Stimulated activated CD4-positive, alpha-beta T cell treated with anti-CD3 and anti-CD28 coated beads, Interleukin-4, amount 100 ng/mL, for 24 hours (primary cell): Measurements from ENCODE around the gene MRPL43.

Experiments used
- DNase-seq: peaks from one replicate; pipeline ENCODE4 v3.0.0-alpha.2; 2020

MRPL43 gene

DNA sequence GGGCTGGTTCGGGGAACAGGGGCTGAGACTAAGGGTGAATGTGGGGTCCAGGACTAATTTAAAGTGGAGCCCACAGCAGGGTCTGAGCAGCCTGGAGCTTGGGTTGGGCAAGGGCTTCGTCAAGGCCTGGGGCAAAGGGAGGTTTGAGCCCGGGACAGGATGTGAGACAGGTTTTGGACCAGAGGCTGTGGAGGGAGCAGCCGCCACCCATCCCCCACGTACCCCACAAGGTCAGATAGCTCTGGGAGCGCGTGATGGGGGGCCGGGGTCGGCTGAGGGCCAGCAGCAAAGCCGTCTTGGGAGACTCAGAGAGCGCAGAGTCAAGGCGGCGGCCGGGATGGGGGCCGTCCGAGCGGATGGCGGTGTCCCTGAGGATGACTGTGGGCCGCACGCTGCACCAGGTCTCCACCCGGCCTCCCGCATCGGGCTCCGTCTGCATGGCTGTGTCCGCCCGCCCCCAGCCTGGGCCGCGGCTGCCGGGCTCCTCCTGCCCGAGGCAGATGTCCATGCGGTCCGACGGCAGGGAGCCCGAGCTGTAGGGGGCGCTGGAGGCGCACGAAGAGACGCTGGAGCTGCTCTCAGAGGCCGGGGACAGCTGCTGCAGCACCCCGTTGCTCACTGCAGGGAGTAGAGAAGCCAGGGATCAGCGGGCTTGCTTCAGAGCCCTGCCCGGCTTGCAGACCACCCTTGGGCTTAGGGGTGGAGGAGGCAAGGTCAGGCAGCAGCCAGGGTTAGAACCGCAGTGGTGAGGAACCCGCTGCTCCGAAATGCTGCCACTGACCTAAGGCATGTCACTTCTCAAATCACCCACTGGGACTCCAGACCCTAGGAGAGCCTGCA lies 31.5 kb upstream of the MRPL43 start:
- peak; percentile 79 for DNase-seq

DNA sequence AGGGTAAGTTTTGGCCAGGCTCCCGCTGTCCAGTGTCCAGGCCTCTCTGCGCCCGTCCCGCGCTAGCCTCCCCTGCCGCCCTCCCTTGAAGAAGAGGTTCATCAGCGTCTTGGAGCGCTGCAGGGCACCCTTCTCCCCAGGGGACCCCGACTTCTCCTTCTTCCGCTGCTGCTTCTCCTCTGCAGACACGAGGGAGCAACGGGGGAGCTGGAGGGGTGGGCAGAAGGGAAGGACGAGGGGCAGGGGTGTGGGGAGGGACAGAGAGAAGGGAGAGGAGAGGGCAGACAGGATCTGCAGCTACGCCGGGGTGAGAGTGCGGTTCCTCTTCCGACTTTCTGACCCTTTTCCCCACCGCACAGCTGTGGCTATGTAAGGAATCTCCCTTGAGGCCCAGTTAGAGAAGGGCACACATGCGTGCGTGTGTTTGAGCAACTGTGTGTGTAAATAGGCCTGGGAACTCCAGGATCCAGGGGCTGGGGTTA lies 30.9 kb upstream of the MRPL43 start:
- no peak for DNase-seq

GRCh38 chr10:101016814-101017213 lies 29.5 kb upstream of the MRPL43 start:
- DNase-seq = no peak

DNA sequence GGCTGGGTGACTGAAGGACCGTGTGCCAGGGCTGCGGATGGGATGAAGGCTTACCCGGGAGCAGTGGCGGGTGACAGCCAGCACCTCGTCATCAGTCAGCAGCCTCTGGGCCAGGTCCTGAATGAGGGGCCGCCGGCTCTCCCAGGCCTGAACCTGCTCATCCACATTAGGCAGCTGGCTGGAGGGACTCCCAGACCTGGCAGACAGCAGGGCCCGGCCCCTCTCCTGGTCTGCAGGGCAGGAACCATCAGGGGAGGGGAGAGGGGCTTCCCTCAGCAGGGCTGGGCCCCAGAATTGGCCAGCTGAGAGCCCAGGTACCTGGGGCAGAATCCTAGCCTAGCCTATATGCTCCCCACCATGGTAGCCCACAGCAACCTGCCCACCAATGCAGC lies 28.3 kb upstream of the MRPL43 start:
- DNase-seq = no peak

- peak; percentile 41 for DNase-seq
Measured at GRCh38 chr10:101014966-101015581, 27.8 kb upstream of the MRPL43 start.

DNA sequence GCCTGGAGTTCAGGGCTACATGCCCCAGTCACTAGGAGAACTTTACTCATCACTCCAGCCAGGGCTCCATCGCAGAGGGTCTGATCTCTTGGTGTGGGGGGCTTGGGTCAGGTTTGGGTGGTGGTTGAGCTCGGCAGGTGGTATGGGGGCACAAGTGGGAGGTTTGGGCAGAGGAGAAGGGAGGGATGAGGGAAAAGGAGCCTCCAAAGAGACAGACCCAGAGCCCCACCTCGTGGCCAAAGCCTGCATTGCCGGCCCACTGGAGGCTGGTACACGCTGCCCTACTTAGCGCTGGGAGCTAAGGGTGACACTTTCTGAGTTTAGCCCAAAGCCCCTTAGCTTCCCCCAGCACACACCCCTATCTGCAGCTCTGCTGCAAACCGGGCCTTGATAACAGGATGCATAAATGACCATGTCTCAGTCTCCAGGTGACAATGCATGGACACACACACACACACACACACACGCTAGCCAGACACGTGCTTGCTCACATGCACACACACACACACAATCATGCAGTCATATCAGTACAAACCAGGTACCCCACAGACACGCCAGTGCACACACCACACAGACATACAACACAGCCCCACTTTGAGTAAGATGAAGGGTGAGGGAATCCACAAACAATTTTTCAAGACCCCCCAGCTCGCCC lies 27.1 kb upstream of the MRPL43 start:
- peak; percentile 78 for DNase-seq

GRCh38 chr10:101013365-101013825 lies 26.1 kb upstream of the MRPL43 start:
- DNase-seq = no peak

- DNase-seq = peak; percentile 84
Measured at GRCh38 chr10:101012525-101013364, 25.4 kb upstream of the MRPL43 start.

- DNase-seq = no peak
Measured at GRCh38 chr10:101011517-101012423, 24.5 kb upstream of the MRPL43 start.

DNA sequence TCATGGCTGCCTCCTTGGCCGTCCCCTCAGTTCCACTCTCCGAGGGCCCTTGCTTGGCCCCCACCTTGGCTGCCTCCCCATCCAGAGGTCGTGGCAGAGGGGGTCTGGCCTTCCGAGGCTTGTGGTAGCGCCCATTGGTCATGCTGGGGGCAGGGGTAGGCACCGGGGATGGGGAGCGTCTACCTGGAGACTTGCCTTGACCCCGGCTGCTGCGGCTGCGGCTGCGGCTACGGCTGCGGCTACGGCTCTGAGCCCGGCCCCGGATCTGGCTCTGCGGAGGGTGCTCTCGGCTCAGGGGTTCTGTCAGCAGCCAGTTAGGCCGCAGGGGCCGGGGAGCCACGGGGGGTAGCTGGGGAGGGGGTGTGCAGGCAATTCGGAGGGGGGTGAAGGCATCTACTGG lies 23.0 kb upstream of the MRPL43 start:
- DNase-seq = no peak

- DNase-seq = no peak
Measured at GRCh38 chr10:101008823-101009423, 21.6 kb upstream of the MRPL43 start.

- DNase-seq = no peak
Measured at GRCh38 chr10:101007915-101008822, 20.9 kb upstream of the MRPL43 start.

DNA sequence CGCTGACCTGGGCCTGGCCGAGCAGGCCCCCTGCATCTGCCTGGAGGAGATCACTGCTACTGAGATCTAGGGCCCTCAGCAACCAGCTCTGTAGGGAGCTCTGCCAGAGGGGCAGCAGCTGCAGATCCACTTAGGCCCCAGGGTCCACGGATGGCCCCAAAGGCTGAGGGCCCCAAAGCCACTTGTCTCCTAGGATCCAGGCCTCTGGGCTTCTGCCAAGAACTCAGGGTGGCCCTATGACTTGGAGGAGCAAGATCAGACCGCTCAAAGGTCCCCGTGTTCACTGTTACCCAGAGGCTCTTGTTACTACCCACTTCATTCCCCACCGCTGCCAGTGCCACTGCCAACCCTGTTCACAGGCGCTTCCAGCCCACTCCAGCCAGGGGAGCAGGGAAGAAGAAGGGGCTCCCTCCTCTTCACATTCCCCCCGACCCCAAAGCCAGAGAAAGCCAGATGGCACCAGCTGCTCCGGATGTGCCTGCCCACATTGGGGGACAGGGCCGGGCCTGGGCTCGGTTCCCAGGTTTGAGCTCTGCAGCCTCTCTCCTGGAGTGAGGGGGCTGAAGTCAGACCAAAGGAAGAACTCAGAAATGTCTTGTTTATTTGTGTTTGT lies 19.9 kb upstream of the MRPL43 start:
- DNase-seq = no peak

DNA sequence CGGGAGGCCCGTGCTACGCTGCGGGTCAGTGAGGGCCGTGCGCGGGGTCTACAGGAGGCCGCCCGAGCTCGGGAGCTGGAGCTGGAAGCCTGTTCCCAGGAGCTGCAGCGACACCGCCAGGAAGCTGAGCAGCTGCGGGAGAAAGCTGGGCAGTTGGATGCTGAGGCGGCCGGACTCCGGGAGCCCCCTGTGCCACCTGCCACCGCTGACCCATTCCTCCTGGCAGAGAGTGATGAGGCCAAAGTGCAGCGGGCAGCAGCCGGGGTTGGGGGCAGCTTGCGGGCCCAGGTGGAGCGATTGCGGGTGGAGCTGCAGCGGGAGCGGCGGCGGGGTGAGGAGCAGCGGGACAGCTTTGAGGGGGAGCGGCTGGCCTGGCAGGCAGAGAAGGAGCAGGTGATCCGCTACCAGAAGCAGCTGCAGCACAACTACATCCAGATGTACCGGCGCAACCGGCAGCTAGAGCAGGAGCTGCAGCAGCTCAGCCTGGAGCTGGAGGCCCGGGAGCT lies 19.3 kb upstream of the MRPL43 start:
- no peak for DNase-seq

DNA sequence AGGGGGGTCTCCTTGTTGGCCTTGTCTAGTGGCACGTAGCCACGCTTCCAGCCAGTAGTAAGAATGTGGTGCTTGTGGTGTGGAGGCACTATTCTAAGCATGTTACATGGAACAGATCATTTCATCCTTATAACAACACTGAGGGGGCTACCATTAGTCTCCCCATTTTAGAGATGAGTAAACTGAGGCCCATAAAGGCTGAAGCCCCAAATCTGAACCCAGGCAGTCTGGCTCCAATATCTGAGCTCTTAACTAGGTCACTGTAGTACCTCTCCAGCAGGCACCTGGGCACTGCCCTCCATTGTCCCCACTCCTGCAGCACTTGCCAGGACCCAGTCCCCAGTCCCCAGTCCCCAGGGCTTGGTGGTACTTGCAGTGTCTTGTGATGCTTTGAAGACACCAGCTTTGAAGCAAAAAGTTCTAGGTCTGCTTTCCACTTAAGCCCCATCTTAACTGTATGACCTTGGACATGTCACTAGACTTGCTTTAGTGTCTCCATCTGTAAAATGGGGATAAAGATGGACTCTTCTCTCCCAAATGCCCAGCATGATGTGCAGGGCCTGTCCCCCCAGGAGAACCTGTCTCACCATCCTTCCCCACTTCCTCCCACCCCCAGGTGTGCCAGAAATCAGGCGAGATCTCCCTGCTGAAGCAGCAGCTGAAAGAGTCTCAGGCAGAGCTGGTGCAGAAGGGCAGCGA lies 18.7 kb upstream of the MRPL43 start:
- no peak for DNase-seq

- no peak for DNase-seq
Measured at GRCh38 chr10:101005361-101005760, 18.1 kb upstream of the MRPL43 start.

DNA sequence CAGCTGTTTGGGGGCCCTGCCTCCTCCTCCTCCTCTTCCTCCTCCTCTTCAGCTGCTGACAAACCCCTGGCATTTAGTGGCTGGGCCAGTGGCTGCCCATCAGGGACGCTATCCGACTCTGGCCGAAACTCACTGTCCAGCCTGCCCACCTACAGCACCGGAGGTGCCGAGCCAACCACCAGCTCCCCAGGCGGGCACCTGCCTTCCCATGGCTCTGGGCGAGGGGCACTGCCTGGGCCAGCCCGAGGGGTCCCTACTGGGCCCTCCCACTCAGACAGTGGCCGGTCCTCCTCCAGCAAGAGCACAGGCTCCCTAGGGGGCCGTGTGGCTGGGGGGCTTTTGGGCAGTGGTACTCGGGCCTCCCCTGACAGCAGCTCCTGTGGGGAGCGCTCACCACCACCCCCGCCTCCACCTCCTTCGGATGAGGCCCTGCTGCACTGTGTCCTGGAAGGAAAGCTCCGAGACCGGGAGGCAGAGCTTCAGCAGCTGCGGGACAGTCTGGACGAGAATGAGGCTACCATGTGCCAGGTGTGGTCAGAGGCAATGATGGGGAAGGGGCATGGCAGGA lies 16.4 kb upstream of the MRPL43 start:
- DNase-seq = no peak

GRCh38 chr10:101002456-101002855 lies 15.2 kb upstream of the MRPL43 start:
- no peak for DNase-seq

DNA sequence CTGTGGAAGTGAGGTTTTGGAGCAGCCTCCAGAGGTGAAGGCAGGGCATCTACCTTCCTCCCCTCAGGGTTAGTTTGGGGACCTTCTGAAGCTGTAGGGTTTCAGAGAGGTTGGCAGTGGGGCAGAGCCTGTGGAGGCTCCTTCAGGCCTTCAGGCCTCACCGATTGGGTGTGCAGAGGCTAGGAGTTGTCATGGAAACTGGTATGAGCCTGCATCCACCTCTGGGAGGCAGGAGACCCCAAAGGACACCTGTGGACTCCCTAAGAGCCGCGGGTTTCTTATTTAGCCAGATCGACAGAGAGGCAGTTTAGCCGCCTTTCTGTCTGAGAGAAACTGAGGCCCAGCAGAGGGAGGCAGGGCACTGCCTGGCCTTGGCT lies 14.3 kb upstream of the MRPL43 start:
- DNase-seq = no peak
